ENCODE results near the gene TENT4B. TPM values are rescaled to one million over a fixed set of nuclear protein-coding genes. Genes with fewer than 3 reads are reported as not detected.

The TENT4B gene
- total RNA-seq, 1 experiment from 2014 or later: 13.0 TPM

GRCh38 chr16:50263060-50263909, 110.2 kb downstream of the TENT4B start:
- Mint-ChIP-seq H3K27me3 (ENCODE audit: low read depth) (peaks cover 3% of the 10 kb centered on the region; the same call in 1 of the 2 replicates), H3K36me3 (ENCODE audit: insufficient read depth in 1 of 3, low read depth in 3 of 3) (no peaks in the 10 kb centered on the region), H3K27ac (peak overlapping the region in 2 of 3 experiments; percentile 49 to 74; a peak in 3 of 7 replicates), H3K4me1 (peaks cover 15 to 40% of the 10 kb centered on the region in 2 experiments), H3K4me3 (no peak overlapping the region), H3K9me3 (peaks cover 0 to 2% of the 10 kb centered on the region in 2 experiments; a peak in 1 of 5 replicates)
- WGBS (ENCODE audit: extremely low coverage, insufficient read length, low lambda C conversion rate): no CpG with 5 or more reads among the region's 16 CpGs
- H4K20me1 ChIP-seq (ENCODE audit: control insufficient read depth, insufficient read depth, insufficient read length): no peaks in the 10 kb centered on the region
- H4K91ac ChIP-seq (ENCODE audit: insufficient read length, low read depth, low read length): no peak overlapping the region
- H3K56ac ChIP-seq (ENCODE audit: insufficient read length, low read depth, low read length): no peak overlapping the region
- no peak overlapping the region; the same call in 1 of the 2 replicates for H3K14ac ChIP-seq (ENCODE audit: insufficient read depth, low read length)
- H3K27ac ChIP-seq (ENCODE audit: insufficient read length, low read depth, low read length): no peak overlapping the region
- no peak overlapping the region for H3K4ac ChIP-seq (ENCODE audit: low read depth, low read length)
- H3K9me3 ChIP-seq (ENCODE audit: control insufficient read depth, low read depth, low read length): no peaks in the 10 kb centered on the region
- H2BK20ac ChIP-seq (ENCODE audit: low read depth, low read length, poor library complexity, severe bottlenecking): no peak overlapping the region
- no peak overlapping the region for H3K9ac ChIP-seq (ENCODE audit: extremely low read depth, insufficient read length, low read length)
- no peaks in the 10 kb centered on the region for H3K23me2 ChIP-seq (ENCODE audit: insufficient read length, low read depth, low read length, poor library complexity, severe bottlenecking)
- H2AK5ac ChIP-seq (ENCODE audit: insufficient read length, low read length): no peak overlapping the region
- no peak overlapping the region for H4K8ac ChIP-seq (replicated peaks; ENCODE audit: insufficient read length, low read depth, low read length)
- no peak overlapping the region for H4K5ac ChIP-seq (ENCODE audit: insufficient read length, low read depth, low read length)
- no peak overlapping the region for H3K23ac ChIP-seq (ENCODE audit: insufficient read length, low read depth, low read length)
- no peak overlapping the region for H3K4me2 ChIP-seq (ENCODE audit: insufficient read depth, insufficient read length, low read length)
- H3T11ph ChIP-seq (ENCODE audit: low read length): no peak overlapping the region
- no peaks in the 10 kb centered on the region for H3K79me2 ChIP-seq (ENCODE audit: insufficient read depth, low read length)
- no peak overlapping the region for H2BK5ac ChIP-seq (ENCODE audit: insufficient read length, low read length)
- H3K79me1 ChIP-seq (ENCODE audit: insufficient read depth, low read depth, low read length, poor library complexity, severe bottlenecking): no peaks in the 10 kb centered on the region
- TF ChIP-seq CTCF (conservative IDR thresholded peaks at IDR 0.05): no peak
- no peak overlapping the region for H2BK15ac ChIP-seq (ENCODE audit: low read depth, low read length)
- no peak overlapping the region for H2AFZ ChIP-seq (ENCODE audit: low read length)
- H2BK120ac ChIP-seq (ENCODE audit: low read depth, low read length, poor library complexity, severe bottlenecking): no peak overlapping the region
- peaks cover 2% of the 10 kb centered on the region; the same call in 1 of the 2 replicates for H3K4me1 ChIP-seq (ENCODE audit: insufficient read depth, low read length)
- H2BK12ac ChIP-seq (ENCODE audit: insufficient read length, low read depth, low read length): no peak overlapping the region
- H3K18ac ChIP-seq (ENCODE audit: insufficient read length, low read depth, low read length): no peak overlapping the region
- no peak for DNase-seq
- no peaks in the 10 kb centered on the region for H3K27me3 ChIP-seq (ENCODE audit: insufficient read depth, low read length)
